PC-3 (cell line): ENCODE measurements around the gene LYSMD3.

ENCODE experiments used
- CTCF ChIP-seq: fragments of 300-600 bp; sonication (generic); conservative IDR thresholded peaks from 2 replicates; pipeline ENCODE4 v1.5.1; 2017; ENCODE audit warnings: antibody characterized with exemption, low read depth, mild to moderate bottlenecking, low read length
- EZH2 ChIP-seq: fragments of 300-600 bp; sonication (generic); IDR thresholded peaks from one replicate; pipeline ENCODE4 v1.6.1; 2017; ENCODE audit warnings: antibody characterized with exemption, mild to moderate bottlenecking, low read length; ENCODE audit not compliant: unreplicated experiment
- EZH2phosphoT487 ChIP-seq: fragments of 300-600 bp; sonication (generic); IDR thresholded peaks from 2 replicates; pipeline ENCODE4 v1.6.1; 2018; ENCODE audit warnings: mild to moderate bottlenecking, antibody characterized with exemption, low read length, borderline replicate concordance

- TF ChIP-seq CTCF = no peak
- TF ChIP-seq EZH2 = no peak
- TF ChIP-seq EZH2phosphoT487 = no peak
Measured at GRCh38 chr5:90529194-90529938, at the start of gene LYSMD3.
